HG03521 (cell line): ENCODE data around the gene N4BP3.
"Not testable (repeated sequence)": the region's sequence is repeated elsewhere in the genome, so short reads cannot be mapped to it uniquely, and the experiment has no call there.

Experiments
- ATAC-seq: cut with Tn5 transposase; IDR thresholded peaks from one replicate; pipeline ENCODE4 v1.9.1; 2021; ENCODE audit warnings: mild to moderate bottlenecking, moderate library complexity; ENCODE audit not compliant: unreplicated experiment

The N4BP3 gene

GRCh38 chr5:178121391-178122276 is 8.3 kb downstream of the N4BP3 start:
- ATAC-seq: no peak

GRCh38 chr5:178122346-178122745 is 9.0 kb downstream of the N4BP3 start:
- ATAC-seq: no peak

GRCh38 chr5:178123094-178123965 is 10.0 kb downstream of the N4BP3 start:
- no peak for ATAC-seq

GRCh38 chr5:178123966-178124925 is 10.9 kb downstream of the N4BP3 start:
- no peak for ATAC-seq

- ATAC-seq: no peak
Measured at GRCh38 chr5:178125253-178125906, 12.0 kb downstream of the N4BP3 start.

GRCh38 chr5:178126556-178126955 is 13.2 kb downstream of the N4BP3 start:
- no peak for ATAC-seq

GRCh38 chr5:178127300-178128009 is 14.1 kb downstream of the N4BP3 start:
- not testable (repeated sequence) for ATAC-seq

- ATAC-seq: no peak
Measured at GRCh38 chr5:178129296-178129695, 16.0 kb downstream of the N4BP3 start.

GRCh38 chr5:178130234-178130575 is 16.9 kb downstream of the N4BP3 start:
- not testable (repeated sequence) for ATAC-seq

- peak; percentile 80 for ATAC-seq
Measured at GRCh38 chr5:178130576-178131445, 17.5 kb downstream of the N4BP3 start, which contains the start of gene RMND5B. Gene RMND5B (plus strand): TSS chr5:178131014. CDS start chr5:178138120, 7,106 bp downstream.

- no peak for ATAC-seq
Measured at GRCh38 chr5:178131446-178131996, 18.2 kb downstream of the N4BP3 start.

- no peak for ATAC-seq
Measured at GRCh38 chr5:178136990-178137389, 23.7 kb downstream of the N4BP3 start.

- no peak for ATAC-seq
Measured at GRCh38 chr5:178137991-178138390, 24.7 kb downstream of the N4BP3 start.

- ATAC-seq: no peak
Measured at GRCh38 chr5:178141550-178141949, 28.2 kb downstream of the N4BP3 start.

GRCh38 chr5:178142642-178143041 is 29.3 kb downstream of the N4BP3 start:
- no peak for ATAC-seq

GRCh38 chr5:178143246-178143645 is 29.9 kb downstream of the N4BP3 start:
- ATAC-seq: no peak

GRCh38 chr5:178143901-178144300 is 30.6 kb downstream of the N4BP3 start:
- ATAC-seq: no peak
